ENCODE results near the gene LECT2. TPM values are rescaled to one million over a fixed set of nuclear protein-coding genes. Genes with fewer than 3 reads are reported as not detected.

Gene LECT2
- total RNA-seq, 2 experiments from 2014 or later, result not detected

DNA sequence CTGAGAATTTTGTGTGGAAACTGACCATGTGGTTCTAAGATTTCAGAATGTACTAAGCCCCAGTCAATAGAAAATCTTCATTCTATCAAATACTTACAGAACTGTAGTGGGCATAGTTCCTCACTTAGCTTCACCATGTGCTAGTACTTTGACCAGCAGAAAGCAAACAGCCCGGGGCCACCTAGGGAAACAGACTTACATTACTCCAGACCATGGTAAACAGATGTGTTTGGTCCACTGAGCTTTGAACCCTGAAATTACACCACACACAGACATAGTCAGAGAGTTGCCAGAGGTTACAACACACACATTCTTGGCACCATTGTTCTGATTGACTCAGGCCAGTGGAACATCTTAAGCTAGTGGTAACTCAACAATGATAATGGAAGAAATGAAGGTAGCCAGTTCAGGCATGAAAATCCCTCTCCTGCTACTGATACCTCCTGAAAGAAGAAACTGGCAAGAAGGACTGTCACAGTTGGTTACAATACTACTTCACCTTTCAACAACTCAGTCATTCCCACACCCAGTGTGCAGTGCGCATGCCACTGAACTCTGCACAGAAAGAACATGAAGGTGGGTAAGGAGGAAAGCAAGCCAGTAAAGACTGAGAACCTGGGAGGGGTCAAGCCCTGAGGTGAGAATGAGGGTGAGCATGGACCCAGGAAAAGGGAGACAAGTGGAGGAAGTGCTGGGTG lies 18.7 kb upstream of the LECT2 start:
- Histone ChIP-seq H3K9me3 (ENCODE audit: low read length) (no peaks in the 10 kb centered on the region), H3K27ac (ENCODE audit: low read depth, low read length, poor library complexity, severe bottlenecking) (no peak overlapping the region), H3K4me3 (ENCODE audit: low read depth, low read length, poor library complexity, severe bottlenecking) (no peak overlapping the region), H3K4me1 (ENCODE audit: insufficient read depth, low read length, poor library complexity, severe bottlenecking) (no peaks in the 10 kb centered on the region), H3K4me2 (ENCODE audit: low read length) (no peak overlapping the region), H3K9me2 (ENCODE audit: insufficient read depth, low read length) (no peaks in the 10 kb centered on the region), H2AFZ (ENCODE audit: low read length) (no peak overlapping the region), H4K20me1 (ENCODE audit: insufficient read depth, low read length) (no peaks in the 10 kb centered on the region), H3K79me2 (ENCODE audit: insufficient read depth, low read depth, low read length) (no peaks in the 10 kb centered on the region), H3K36me3 (ENCODE audit: insufficient read depth, low read length) (no peaks in the 10 kb centered on the region)
- ChIA-PET POLR2A (interaction anchor here (1.4 kb wide), 1 partner anchor 12 kb away, joined by 3 read pairs; no protein-coding TSS in a partner anchor), CTCF (ENCODE audit: unreplicated experiment) (no interaction called here)
- intact Hi-C loops (cut with micrococcal nuclease; ENCODE audit: unreplicated experiment), result no loop called here
- no peak for TF ChIP-seq EZH2phosphoT487 (IDR thresholded peaks at IDR 0.05; ENCODE audit: borderline replicate concordance, low read depth, low read length)
- TF ChIP-seq, protein P1, sequence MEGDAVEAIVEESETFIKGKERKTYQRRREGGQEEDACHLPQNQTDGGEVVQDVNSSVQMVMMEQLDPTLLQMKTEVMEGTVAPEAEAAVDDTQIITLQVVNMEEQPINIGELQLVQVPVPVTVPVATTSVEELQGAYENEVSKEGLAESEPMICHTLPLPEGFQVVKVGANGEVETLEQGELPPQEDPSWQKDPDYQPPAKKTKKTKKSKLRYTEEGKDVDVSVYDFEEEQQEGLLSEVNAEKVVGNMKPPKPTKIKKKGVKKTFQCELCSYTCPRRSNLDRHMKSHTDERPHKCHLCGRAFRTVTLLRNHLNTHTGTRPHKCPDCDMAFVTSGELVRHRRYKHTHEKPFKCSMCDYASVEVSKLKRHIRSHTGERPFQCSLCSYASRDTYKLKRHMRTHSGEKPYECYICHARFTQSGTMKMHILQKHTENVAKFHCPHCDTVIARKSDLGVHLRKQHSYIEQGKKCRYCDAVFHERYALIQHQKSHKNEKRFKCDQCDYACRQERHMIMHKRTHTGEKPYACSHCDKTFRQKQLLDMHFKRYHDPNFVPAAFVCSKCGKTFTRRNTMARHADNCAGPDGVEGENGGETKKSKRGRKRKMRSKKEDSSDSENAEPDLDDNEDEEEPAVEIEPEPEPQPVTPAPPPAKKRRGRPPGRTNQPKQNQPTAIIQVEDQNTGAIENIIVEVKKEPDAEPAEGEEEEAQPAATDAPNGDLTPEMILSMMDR (conservative IDR thresholded peaks at IDR 0.05; ENCODE audit: low read length), result no peak
- BruUV-seq (replicated peaks), result no TSS peak
- no peak for DNase-seq (ENCODE audit: low spot score)

DNA sequence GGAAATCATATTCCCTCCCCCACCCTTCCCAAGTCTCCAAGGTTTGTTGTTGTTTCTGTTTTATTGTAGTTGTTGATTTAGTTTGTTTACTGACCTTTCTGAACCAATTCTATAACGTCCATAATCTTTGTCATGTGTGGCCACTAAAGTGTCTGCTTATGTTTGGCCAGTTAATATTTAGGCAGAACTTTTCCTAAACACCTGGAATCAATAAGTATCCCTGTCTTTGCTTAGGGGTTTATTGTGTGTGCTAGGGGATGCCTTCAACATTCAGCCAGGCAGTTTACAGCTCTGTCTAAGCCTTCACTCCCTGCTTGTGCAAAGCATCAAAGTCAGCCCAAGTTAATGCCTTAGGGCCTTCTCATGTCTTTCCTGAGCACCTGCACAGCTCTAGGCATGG lies 16.9 kb upstream of the LECT2 start:
- DNase-seq (ENCODE audit: low spot score), result no peak
- intact Hi-C loops (cut with micrococcal nuclease; ENCODE audit: unreplicated experiment), result no loop called here
- H2AFZ ChIP-seq (ENCODE audit: low read length), result no peak overlapping the region
- H3K4me3 ChIP-seq (ENCODE audit: low read depth, low read length, poor library complexity, severe bottlenecking), result no peak overlapping the region
- H3K36me3 ChIP-seq (ENCODE audit: insufficient read depth, low read length), result no peaks in the 10 kb centered on the region
- BruUV-seq (replicated peaks), result no TSS peak
- H3K9me3 ChIP-seq (ENCODE audit: low read length), result no peaks in the 10 kb centered on the region
- POLR2A ChIA-PET, result interaction anchor here (0.6 kb wide), 1 partner anchor 192 kb away, joined by 3 read pairs; no protein-coding TSS in a partner anchor
- TF ChIP-seq, protein P1 (conservative IDR thresholded peaks at IDR 0.05; ENCODE audit: low read length), result no peak
- no peak for TF ChIP-seq EZH2phosphoT487 (IDR thresholded peaks at IDR 0.05; ENCODE audit: borderline replicate concordance, low read depth, low read length)
- no peaks in the 10 kb centered on the region for H4K20me1 ChIP-seq (ENCODE audit: insufficient read depth, low read length)
- H3K4me1 ChIP-seq (ENCODE audit: insufficient read depth, low read length, poor library complexity, severe bottlenecking), result no peaks in the 10 kb centered on the region
- H3K9me2 ChIP-seq (ENCODE audit: insufficient read depth, low read length), result no peaks in the 10 kb centered on the region
- H3K4me2 ChIP-seq (ENCODE audit: low read length), result no peak overlapping the region
- no peak overlapping the region for H3K27ac ChIP-seq (ENCODE audit: low read depth, low read length, poor library complexity, severe bottlenecking)
- CTCF ChIA-PET (ENCODE audit: unreplicated experiment), result no interaction called here
- H3K79me2 ChIP-seq (ENCODE audit: insufficient read depth, low read depth, low read length), result no peaks in the 10 kb centered on the region

- Histone ChIP-seq H3K4me3 (ENCODE audit: low read depth, low read length, poor library complexity, severe bottlenecking) (no peak overlapping the region), H4K20me1 (ENCODE audit: insufficient read depth, low read length) (no peaks in the 10 kb centered on the region), H3K79me2 (ENCODE audit: insufficient read depth, low read depth, low read length) (no peaks in the 10 kb centered on the region), H3K9me3 (ENCODE audit: low read length) (no peaks in the 10 kb centered on the region), H3K9me2 (ENCODE audit: insufficient read depth, low read length) (no peaks in the 10 kb centered on the region), H3K27ac (ENCODE audit: low read depth, low read length, poor library complexity, severe bottlenecking) (no peak overlapping the region), H2AFZ (ENCODE audit: low read length) (no peak overlapping the region), H3K4me2 (ENCODE audit: low read length) (no peak overlapping the region), H3K36me3 (ENCODE audit: insufficient read depth, low read length) (no peaks in the 10 kb centered on the region), H3K4me1 (ENCODE audit: insufficient read depth, low read length, poor library complexity, severe bottlenecking) (no peaks in the 10 kb centered on the region)
- POLR2A ChIA-PET, result no interaction called here
- intact Hi-C loops (cut with micrococcal nuclease; ENCODE audit: unreplicated experiment), result no loop called here
- CTCF ChIA-PET (ENCODE audit: unreplicated experiment), result no interaction called here
- DNase-seq (ENCODE audit: low spot score), result no peak
- BruUV-seq (replicated peaks), result no TSS peak
- TF ChIP-seq, protein P1 (conservative IDR thresholded peaks at IDR 0.05; ENCODE audit: low read length), result no peak
- no peak for TF ChIP-seq EZH2phosphoT487 (IDR thresholded peaks at IDR 0.05; ENCODE audit: borderline replicate concordance, low read depth, low read length)
These were observed 12.0 kb upstream of the LECT2 start for GRCh38 chr5:135966790-135967189.
